ENCODE results near the gene CAP2.

The CAP2 gene

DNA sequence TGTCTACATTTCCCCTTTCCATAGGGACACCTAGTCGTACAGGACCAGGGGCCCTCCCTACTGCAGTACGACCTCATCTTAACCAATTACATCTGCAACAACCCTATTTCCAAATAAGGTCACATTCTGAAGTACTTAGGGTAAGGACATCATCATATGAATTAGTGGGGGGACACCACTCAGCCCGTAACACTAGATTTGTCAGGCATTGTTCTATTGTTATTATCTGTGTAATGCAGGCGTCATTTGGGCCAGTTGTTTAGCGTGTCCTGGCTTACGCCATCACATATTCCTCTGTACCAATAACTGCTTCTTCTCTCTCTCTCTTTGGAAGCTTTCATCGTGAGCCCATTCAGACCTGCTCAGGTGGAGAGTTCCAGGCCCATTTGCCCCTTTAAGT is 89.3 kb downstream of the CAP2 start:
- ChIA-PET CTCF (no interaction called here), POLR2A (no interaction called here)
- DNase-seq (ENCODE audit: extremely low spot score) = no peak
- TF ChIP-seq, protein P1, sequence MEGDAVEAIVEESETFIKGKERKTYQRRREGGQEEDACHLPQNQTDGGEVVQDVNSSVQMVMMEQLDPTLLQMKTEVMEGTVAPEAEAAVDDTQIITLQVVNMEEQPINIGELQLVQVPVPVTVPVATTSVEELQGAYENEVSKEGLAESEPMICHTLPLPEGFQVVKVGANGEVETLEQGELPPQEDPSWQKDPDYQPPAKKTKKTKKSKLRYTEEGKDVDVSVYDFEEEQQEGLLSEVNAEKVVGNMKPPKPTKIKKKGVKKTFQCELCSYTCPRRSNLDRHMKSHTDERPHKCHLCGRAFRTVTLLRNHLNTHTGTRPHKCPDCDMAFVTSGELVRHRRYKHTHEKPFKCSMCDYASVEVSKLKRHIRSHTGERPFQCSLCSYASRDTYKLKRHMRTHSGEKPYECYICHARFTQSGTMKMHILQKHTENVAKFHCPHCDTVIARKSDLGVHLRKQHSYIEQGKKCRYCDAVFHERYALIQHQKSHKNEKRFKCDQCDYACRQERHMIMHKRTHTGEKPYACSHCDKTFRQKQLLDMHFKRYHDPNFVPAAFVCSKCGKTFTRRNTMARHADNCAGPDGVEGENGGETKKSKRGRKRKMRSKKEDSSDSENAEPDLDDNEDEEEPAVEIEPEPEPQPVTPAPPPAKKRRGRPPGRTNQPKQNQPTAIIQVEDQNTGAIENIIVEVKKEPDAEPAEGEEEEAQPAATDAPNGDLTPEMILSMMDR (IDR thresholded peaks at IDR 0.05; ENCODE audit: control extremely low read depth, extremely low read depth, low read depth, missing control alignments) = no peak

DNA sequence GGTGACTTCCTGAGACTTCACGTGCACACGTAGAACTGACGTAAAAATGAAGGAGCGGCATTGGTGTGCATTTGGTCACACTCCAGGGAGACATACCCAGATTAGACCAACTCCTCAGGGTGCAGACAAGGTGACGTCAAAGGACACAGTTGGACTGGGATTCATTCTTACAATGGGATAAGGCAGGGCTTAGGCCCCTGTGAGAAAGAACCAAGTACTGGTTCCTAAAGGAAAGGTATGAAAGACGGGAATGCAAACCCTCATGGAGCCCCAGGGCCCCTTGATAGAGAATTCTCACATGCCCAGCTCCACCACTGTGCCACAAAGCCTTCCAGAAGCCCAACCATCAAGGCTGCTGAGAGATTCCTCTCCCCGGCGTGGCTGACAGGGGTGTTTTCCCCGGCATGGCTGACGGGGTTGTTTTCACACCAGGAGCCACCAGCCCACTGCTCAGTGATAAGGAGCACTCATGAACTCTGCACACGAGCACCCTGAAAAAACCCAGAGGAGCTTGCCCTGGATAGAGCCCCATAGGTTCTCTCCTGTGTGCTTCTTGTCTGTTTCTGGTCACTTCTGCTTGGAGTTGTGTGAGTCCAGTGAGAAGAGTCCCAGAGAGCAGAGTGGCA is 90.1 kb downstream of the CAP2 start:
- no peak for DNase-seq (ENCODE audit: extremely low spot score)
- TF ChIP-seq, protein P1 (IDR thresholded peaks at IDR 0.05; ENCODE audit: control extremely low read depth, extremely low read depth, low read depth, missing control alignments) = no peak
- POLR2A ChIA-PET = no interaction called here
- CTCF ChIA-PET = no interaction called here

DNA sequence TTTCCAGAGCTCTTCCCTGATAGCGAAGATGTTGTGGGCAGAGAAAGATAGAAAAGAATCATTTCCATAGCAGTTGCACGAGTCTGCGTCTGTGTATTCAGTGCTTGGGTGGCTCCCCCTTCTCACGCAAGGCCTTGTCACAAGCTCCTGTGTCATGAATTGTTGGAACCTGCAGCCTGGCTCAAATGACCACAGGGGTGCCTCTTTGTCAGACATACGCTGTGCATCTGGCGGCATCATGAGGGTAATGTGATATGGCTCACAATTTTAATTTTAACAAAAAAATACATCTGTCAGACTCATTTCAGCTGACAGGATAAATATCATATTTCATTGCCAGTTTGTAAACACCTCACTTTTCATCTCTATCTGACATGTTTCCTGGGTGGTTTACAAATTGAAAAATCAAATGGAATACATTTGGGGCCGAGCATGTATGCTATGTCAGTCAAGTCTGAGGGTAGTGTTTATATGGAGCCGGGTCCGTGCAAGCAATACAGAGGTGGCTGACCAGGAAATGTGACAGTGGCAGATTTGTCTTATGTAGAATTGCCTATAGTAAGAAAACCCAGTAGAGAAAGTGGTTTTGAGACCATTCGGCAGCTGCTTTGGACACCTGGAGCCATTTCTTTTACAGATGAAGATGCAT is 90.9 kb downstream of the CAP2 start:
- ChIA-PET CTCF (no interaction called here), POLR2A (no interaction called here)
- TF ChIP-seq, protein P1 (IDR thresholded peaks at IDR 0.05; ENCODE audit: control extremely low read depth, extremely low read depth, low read depth, missing control alignments) = no peak
- DNase-seq (ENCODE audit: extremely low spot score) = no peak

DNA sequence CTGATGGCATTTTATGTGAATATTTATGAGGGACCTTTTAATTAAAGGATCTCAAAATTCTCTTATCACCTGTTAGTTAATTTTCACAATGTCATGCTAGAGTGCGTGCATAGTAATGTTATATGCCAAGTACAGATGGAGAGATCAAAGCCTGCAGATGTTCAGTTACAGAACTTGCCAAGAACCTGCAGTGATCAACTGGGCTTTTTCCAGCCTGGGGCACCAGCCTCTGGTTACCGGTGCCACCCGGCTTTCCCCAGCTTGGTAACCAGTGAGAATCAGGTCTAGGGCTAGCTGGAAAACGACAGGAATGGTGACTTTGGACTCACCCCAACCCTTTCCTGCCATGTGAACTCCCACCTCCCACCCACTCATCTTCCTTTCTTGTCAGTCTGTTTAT is 91.8 kb downstream of the CAP2 start:
- DNase-seq (ENCODE audit: extremely low spot score) = no peak
- TF ChIP-seq, protein P1 (IDR thresholded peaks at IDR 0.05; ENCODE audit: control extremely low read depth, extremely low read depth, low read depth, missing control alignments) = no peak
- POLR2A ChIA-PET = no interaction called here
- CTCF ChIA-PET = no interaction called here

DNA sequence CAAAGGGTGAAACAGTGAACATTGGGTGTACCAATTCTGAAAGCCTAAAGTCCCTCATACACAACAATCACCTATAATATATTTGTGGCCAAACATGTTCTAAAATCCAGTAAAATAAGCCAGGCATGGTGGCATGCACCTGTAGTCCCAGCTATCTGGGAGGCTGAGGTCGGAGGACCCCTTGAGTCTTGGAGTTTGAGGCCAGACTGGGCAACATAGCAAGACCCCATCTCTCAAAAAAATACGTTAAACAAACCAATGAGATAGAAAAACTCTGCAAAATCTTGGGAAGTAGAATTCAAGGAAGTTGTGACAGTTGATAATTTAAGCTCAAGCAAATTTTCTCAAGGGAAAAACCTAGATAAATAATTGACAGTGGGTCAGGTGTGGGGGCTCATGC is 92.6 kb downstream of the CAP2 start:
- ChIA-PET CTCF (no interaction called here), POLR2A (no interaction called here)
- DNase-seq (ENCODE audit: extremely low spot score) = no peak
- TF ChIP-seq, protein P1 (IDR thresholded peaks at IDR 0.05; ENCODE audit: control extremely low read depth, extremely low read depth, low read depth, missing control alignments) = no peak

DNA sequence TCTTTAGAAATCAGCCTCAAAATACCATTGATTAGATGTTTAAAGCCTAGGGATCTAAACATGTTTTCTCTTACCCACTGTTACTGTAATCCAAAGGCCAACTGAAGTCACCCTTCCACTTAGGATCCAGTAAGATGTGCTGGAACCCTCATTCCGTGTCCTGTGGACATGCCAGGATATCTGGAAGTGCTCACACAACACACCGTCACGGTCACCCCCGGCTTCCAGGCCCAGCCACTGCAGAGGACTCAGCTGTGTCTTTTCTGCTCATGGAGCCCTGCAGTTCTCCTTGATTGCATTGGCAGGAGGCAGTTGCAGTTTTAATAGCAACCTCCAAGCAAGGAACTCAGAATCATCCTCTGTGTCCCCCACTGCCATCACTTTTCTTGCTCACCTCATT is 93.3 kb downstream of the CAP2 start:
- ChIA-PET CTCF (no interaction called here), POLR2A (no interaction called here)
- TF ChIP-seq, protein P1 (IDR thresholded peaks at IDR 0.05; ENCODE audit: control extremely low read depth, extremely low read depth, low read depth, missing control alignments) = no peak
- no peak for DNase-seq (ENCODE audit: extremely low spot score)

All from GM10248 (cell line).